Activated CD4-positive, alpha-beta T cell treated with anti-CD3 and anti-CD28 coated beads for 36 hours (primary cell): Measurements from ENCODE around the gene OSBPL10. TPM values are rescaled to one million over a fixed set of nuclear protein-coding genes. Genes with fewer than 3 reads are reported as not detected.
"Not testable (repeated sequence)": the region's sequence is repeated elsewhere in the genome, so short reads cannot be mapped to it uniquely, and the experiment has no call there.

ENCODE experiments used
- ATAC-seq: fragments of 200-7000 bp; cut with Tn5 transposase; one replicate; pipeline ENCODE4 v1.10.0; 2021; ENCODE audit warnings: mild to moderate bottlenecking, moderate library complexity
- CTCF ChIA-PET: fragments of 350-600 bp; sonication (Branson Sonifier 250); formaldehyde crosslinking; loops from one replicate; lab custom pipeline; 2021; ENCODE audit warnings: antibody characterized with exemption; lab: Charles Lee
- POLR2A ChIA-PET: fragments of 350-600 bp; sonication (Branson Sonifier 250); formaldehyde crosslinking; loops from one replicate; lab custom pipeline; 2021; ENCODE audit warnings: antibody characterized with exemption, inconsistent platforms; lab: Charles Lee
- DNase-seq: peaks from one replicate; pipeline ENCODE4 v3.0.0-alpha.2; 2020
- H3K27ac Mint-ChIP-seq: one replicate; pipeline ENCODE4 v1.8.0; 2021; ENCODE audit warnings: mixed read lengths
- H3K27me3 Mint-ChIP-seq: one replicate; pipeline ENCODE4 v1.8.0; 2021; ENCODE audit warnings: mixed read lengths
- H3K36me3 Mint-ChIP-seq: one replicate; pipeline ENCODE4 v1.8.0; 2021; ENCODE audit warnings: low read depth, mixed read lengths
- H3K4me1 Mint-ChIP-seq: one replicate; pipeline ENCODE4 v1.8.0; 2021; ENCODE audit warnings: mixed read lengths
- H3K4me3 Mint-ChIP-seq: one replicate; pipeline ENCODE4 v1.8.0; 2021; ENCODE audit warnings: mild to moderate bottlenecking, moderate library complexity, mixed read lengths
- H3K9me3 Mint-ChIP-seq: one replicate; pipeline ENCODE4 v1.8.0; 2021; ENCODE audit warnings: low read depth, mixed read lengths
- intact Hi-C, 2 experiments: fragments of 100-400 bp; cut with DNase I in 1 of 2; cut with micrococcal nuclease in 1 of 2; formaldehyde crosslinking; loops; one replicate each; pipeline versions ENCODE4 v1.14.2 to v1.15.1; 2022 to 2024; cut with DNase I, micrococcal nuclease
- total RNA-seq, 2 experiments: library from RNA; stranded (reverse); gene quantifications; one replicate each; pipeline ENCODE4 v1.2.3, GENCODE V29; 2021

Gene OSBPL10
- total RNA-seq, 2 experiments from 2014 or later = 11.2 to 11.8 TPM

DNA sequence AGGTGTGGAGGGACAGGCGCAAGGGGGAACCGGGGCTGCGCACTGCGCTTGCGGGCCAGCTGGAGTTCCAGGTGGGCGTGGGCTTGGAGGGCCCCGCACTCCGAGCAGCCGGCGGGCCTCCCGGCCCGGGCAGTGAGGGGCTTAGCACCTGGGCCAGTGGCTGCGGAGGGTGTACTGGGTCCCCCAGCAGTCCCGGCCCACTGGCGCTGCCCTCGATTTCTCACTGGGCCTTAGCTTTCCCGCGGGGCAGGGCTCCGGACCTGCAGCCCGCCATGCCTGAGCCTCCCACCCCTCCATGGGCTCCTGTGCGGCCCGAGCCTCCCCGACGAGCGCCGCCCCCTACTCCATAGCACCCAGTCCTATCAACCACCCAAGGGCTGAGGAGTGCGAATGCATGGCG lies 111.0 kb downstream of the OSBPL10 start:
- CTCF ChIA-PET, H3K4me3 Mint-ChIP-seq: not testable (repeated sequence)

GRCh38 chr3:31868236-31868635 lies 112.8 kb downstream of the OSBPL10 start:
- Mint-ChIP-seq H3K4me1 (no peaks in the 10 kb centered on the region), H3K9me3 (no peaks in the 10 kb centered on the region), H3K36me3 (no peaks in the 10 kb centered on the region), H3K4me3 (no peak overlapping the region), H3K27me3 (no peaks in the 10 kb centered on the region), H3K27ac (no peak overlapping the region)
- intact Hi-C loops = no loop called here
- ChIA-PET CTCF (no interaction called here), POLR2A (no interaction called here)
- ATAC-seq (no peak), DNase-seq (no peak)

More for the DNA sequence above, 111.0 kb downstream of the OSBPL10 start:
- H3K36me3 Mint-ChIP-seq, ATAC-seq, POLR2A ChIA-PET, intact Hi-C loops, DNase-seq, H3K27ac Mint-ChIP-seq, H3K4me1 Mint-ChIP-seq, H3K27me3 Mint-ChIP-seq, H3K9me3 Mint-ChIP-seq: not testable (repeated sequence)

- Mint-ChIP-seq H3K27me3 (no peaks in the 10 kb centered on the region), H3K9me3 (no peaks in the 10 kb centered on the region), H3K36me3 (no peaks in the 10 kb centered on the region), H3K4me3 (no peak overlapping the region), H3K27ac (no peak overlapping the region), H3K4me1 (no peaks in the 10 kb centered on the region)
- intact Hi-C loops = no loop called here
- DNase-seq (no peak), ATAC-seq (no peak)
- ChIA-PET CTCF (interaction anchor here (0.6 to 0.7 kb wide), 2 partner anchors 116 to 472 kb away, joined by 3 read pairs; no protein-coding TSS in a partner anchor), POLR2A (no interaction called here)
Observed at GRCh38 chr3:31862666-31863279, 118.3 kb downstream of the OSBPL10 start.

DNA sequence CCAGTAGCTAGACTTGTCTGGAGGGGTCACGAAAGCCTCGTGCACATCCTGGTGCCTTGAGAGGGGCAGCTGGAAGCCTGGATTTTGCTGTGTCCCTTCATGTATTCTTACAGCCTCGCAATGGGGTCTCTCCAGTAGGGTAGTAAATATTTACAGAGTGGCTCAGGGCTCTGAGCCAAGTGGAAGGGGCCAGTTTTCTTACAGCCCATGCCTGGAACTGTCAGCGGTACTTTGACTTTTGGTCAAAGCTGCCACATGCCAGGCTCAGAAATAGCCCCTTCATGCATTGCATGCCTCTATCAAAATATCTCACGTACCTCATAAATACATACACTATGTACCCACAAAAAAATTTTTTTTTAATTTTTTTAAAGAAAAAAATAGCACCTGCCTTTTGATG lies 119.2 kb downstream of the OSBPL10 start:
- DNase-seq = no peak

GRCh38 chr3:31860642-31861041 lies 120.4 kb downstream of the OSBPL10 start:
- H3K4me1 Mint-ChIP-seq, intact Hi-C loops, H3K36me3 Mint-ChIP-seq, H3K9me3 Mint-ChIP-seq, H3K27ac Mint-ChIP-seq, H3K4me3 Mint-ChIP-seq, CTCF ChIA-PET, ATAC-seq, POLR2A ChIA-PET, H3K27me3 Mint-ChIP-seq, DNase-seq: not testable (repeated sequence)

More for the DNA sequence above, 119.2 kb downstream of the OSBPL10 start:
- intact Hi-C loops = no loop called here
- Mint-ChIP-seq H3K4me3 (no peak overlapping the region), H3K4me1 (no peaks in the 10 kb centered on the region), H3K36me3 (no peaks in the 10 kb centered on the region), H3K27me3 (no peaks in the 10 kb centered on the region), H3K9me3 (no peaks in the 10 kb centered on the region), H3K27ac (no peak overlapping the region)
- POLR2A ChIA-PET = no interaction called here
- ATAC-seq = no peak
- CTCF ChIA-PET = interaction anchor here (0.6 to 0.7 kb wide), 4 partner anchors 26 to 143 kb away, joined by 3 read pairs; no protein-coding TSS in a partner anchor

- H3K27me3 Mint-ChIP-seq = no peaks in the 10 kb centered on the region
- no peak overlapping the region for H3K27ac Mint-ChIP-seq
- ChIA-PET POLR2A (interaction anchor here (0.6 kb wide), 1 partner anchor 14 kb away, joined by 4 read pairs; no protein-coding TSS in a partner anchor), CTCF (no interaction called here)
- no peaks in the 10 kb centered on the region for H3K4me1 Mint-ChIP-seq
- intact Hi-C loops = loop anchor here in 1 of 2 experiments (5.0 kb wide), 1 partner anchor 283 kb away; no protein-coding TSS in a partner anchor
- DNase-seq (no peak), ATAC-seq (no peak)
- H3K36me3 Mint-ChIP-seq = no peaks in the 10 kb centered on the region
- H3K4me3 Mint-ChIP-seq = no peak overlapping the region
- H3K9me3 Mint-ChIP-seq = no peaks in the 10 kb centered on the region
Observed at GRCh38 chr3:31859245-31859644, 121.8 kb downstream of the OSBPL10 start.

GRCh38 chr3:31858439-31858838 lies 122.6 kb downstream of the OSBPL10 start:
- POLR2A ChIA-PET = interaction anchor here (0.6 kb wide), 1 partner anchor 15 kb away, joined by 4 read pairs; no protein-coding TSS in a partner anchor

DNA sequence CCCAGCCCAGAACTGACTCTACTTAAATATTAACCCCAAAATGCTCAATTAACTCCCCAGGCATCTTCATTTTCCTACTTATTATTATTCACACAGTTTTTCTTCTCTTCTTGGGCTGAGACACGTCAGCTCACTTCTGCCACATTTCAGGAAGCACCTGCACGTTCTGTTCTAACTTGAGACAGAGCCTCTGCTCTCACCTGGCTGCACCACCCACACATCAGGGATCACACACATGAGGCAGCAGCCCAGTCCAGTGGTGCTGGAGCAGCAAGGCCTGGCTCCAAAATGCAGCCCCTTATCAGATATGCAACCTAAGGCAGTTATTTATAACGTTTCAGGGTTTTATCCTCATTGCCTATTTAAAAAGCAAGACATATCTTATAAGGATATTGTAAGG lies 127.5 kb downstream of the OSBPL10 start:
- H3K36me3 Mint-ChIP-seq = no peaks in the 10 kb centered on the region
- no peaks in the 10 kb centered on the region for H3K27me3 Mint-ChIP-seq
- ChIA-PET POLR2A (no interaction called here), CTCF (no interaction called here)
- no peak overlapping the region for H3K27ac Mint-ChIP-seq
- H3K9me3 Mint-ChIP-seq = no peaks in the 10 kb centered on the region
- DNase-seq = no peak
- ATAC-seq = no peak
- H3K4me3 Mint-ChIP-seq = no peak overlapping the region
- H3K4me1 Mint-ChIP-seq = peaks cover 2% of the 10 kb centered on the region
- intact Hi-C loops = no loop called here

More at GRCh38 chr3:31858439-31858838, 122.6 kb downstream of the OSBPL10 start:
- CTCF ChIA-PET = no interaction called here
- no peaks in the 10 kb centered on the region for H3K9me3 Mint-ChIP-seq
- intact Hi-C loops = loop anchor here in 1 of 2 experiments (5.0 kb wide), 1 partner anchor 284 kb away; no protein-coding TSS in a partner anchor
- H3K27me3 Mint-ChIP-seq = no peaks in the 10 kb centered on the region
- no peak overlapping the region for H3K27ac Mint-ChIP-seq
- no peaks in the 10 kb centered on the region for H3K36me3 Mint-ChIP-seq
- peak; percentile 44 for ATAC-seq
- no peak overlapping the region for H3K4me3 Mint-ChIP-seq
- no peak for DNase-seq
- H3K4me1 Mint-ChIP-seq = peaks cover 2% of the 10 kb centered on the region

DNA sequence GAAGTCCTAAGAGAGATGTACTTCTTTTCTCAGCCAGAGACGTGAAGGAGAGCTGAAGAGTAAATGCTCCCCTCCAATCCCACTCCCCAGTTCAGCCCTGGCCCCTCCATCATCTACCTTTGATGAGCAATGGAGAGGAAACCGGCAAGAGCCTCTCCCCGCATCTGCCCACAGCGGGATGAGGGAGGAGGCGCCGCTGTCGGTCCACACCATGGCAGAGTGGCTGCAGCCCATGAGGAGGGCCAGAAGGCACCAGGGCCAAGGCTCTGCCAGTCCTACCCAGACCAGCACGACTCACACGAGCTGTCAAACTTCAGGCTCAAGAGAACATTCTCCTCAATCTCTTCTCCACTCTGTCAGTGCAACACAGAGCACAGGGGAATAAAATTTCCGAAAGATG lies 129.8 kb downstream of the OSBPL10 start:
- Mint-ChIP-seq H3K4me1 (peaks cover 2% of the 10 kb centered on the region), H3K36me3 (no peaks in the 10 kb centered on the region), H3K4me3 (no peak overlapping the region), H3K27ac (no peak overlapping the region), H3K27me3 (peaks cover 3% of the 10 kb centered on the region), H3K9me3 (no peaks in the 10 kb centered on the region)
- ATAC-seq = no peak
- intact Hi-C loops = no loop called here
- ChIA-PET CTCF (no interaction called here), POLR2A (no interaction called here)
- no peak for DNase-seq

GRCh38 chr3:31848911-31849310 lies 132.2 kb downstream of the OSBPL10 start:
- Mint-ChIP-seq H3K4me1 (peaks cover 2% of the 10 kb centered on the region), H3K36me3 (no peaks in the 10 kb centered on the region), H3K9me3 (no peaks in the 10 kb centered on the region), H3K27me3 (peaks cover 3% of the 10 kb centered on the region), H3K4me3 (no peak overlapping the region), H3K27ac (no peak overlapping the region)
- ChIA-PET POLR2A (no interaction called here), CTCF (no interaction called here)
- ATAC-seq (no peak), DNase-seq (no peak)
- intact Hi-C loops = no loop called here

- Mint-ChIP-seq H3K9me3 (no peaks in the 10 kb centered on the region), H3K27me3 (peaks cover 3% of the 10 kb centered on the region), H3K27ac (no peak overlapping the region), H3K36me3 (no peaks in the 10 kb centered on the region), H3K4me1 (no peaks in the 10 kb centered on the region), H3K4me3 (no peak overlapping the region)
- intact Hi-C loops = no loop called here
- ChIA-PET POLR2A (no interaction called here), CTCF (no interaction called here)
- ATAC-seq (no peak), DNase-seq (no peak)
Observed at GRCh38 chr3:31848163-31848818, 132.8 kb downstream of the OSBPL10 start.

- no peak for ATAC-seq
- POLR2A ChIA-PET = no interaction called here
Observed at GRCh38 chr3:31847760-31848159, 133.3 kb downstream of the OSBPL10 start.

More at GRCh38 chr3:31847760-31848159, 133.3 kb downstream of the OSBPL10 start:
- intact Hi-C loops = no loop called here
- Mint-ChIP-seq H3K4me1 (no peaks in the 10 kb centered on the region), H3K4me3 (no peak overlapping the region), H3K27me3 (peaks cover 3% of the 10 kb centered on the region), H3K36me3 (no peaks in the 10 kb centered on the region), H3K27ac (no peak overlapping the region), H3K9me3 (no peaks in the 10 kb centered on the region)
- DNase-seq = no peak
- CTCF ChIA-PET = no interaction called here
